Loucy (cell line): ENCODE measurements around the gene M1AP.
"Not testable (repeated sequence)": the region's sequence is repeated elsewhere in the genome, so short reads cannot be mapped to it uniquely, and the experiment has no call there.

ENCODE experiments used
- H2AFZ ChIP-seq: fragments of 200-600 bp; sonication (generic); 2 replicates; pipeline ENCODE4 v1.6.0; 2016; ENCODE audit warnings: antibody characterized with exemption, mild to moderate bottlenecking, low read length, moderate library complexity
- H3F3A ChIP-seq: fragments of 200-600 bp; 2 replicates; pipeline ENCODE4 v1.6.0; 2016; ENCODE audit warnings: antibody characterized with exemption, low read depth, mild to moderate bottlenecking
- H3K27me3 ChIP-seq: fragments of 200-600 bp; sonication (generic); 2 replicates; pipeline ENCODE4 v1.6.1; 2014; ENCODE audit warnings: low read length, mild to moderate bottlenecking; ENCODE audit not compliant: insufficient read depth, poor library complexity, severe bottlenecking
- H3K36me3 ChIP-seq: fragments of 200-600 bp; sonication (generic); 2 replicates; pipeline ENCODE4 v1.6.1; 2016; ENCODE audit warnings: low read length; ENCODE audit not compliant: insufficient read depth
- H3K4me1 ChIP-seq: fragments of 200-600 bp; sonication (generic); 2 replicates; pipeline ENCODE4 v1.5.1; 2014; ENCODE audit warnings: low read length, mild to moderate bottlenecking; ENCODE audit not compliant: insufficient read depth, poor library complexity, severe bottlenecking
- H3K4me2 ChIP-seq: fragments of 200-600 bp; sonication (generic); 2 replicates; pipeline ENCODE4 v1.6.0; 2014; ENCODE audit warnings: antibody characterized with exemption, low read length, low read depth, mild to moderate bottlenecking; ENCODE audit not compliant: poor library complexity, severe bottlenecking
- H3K4me3 ChIP-seq: fragments of 200-600 bp; sonication (generic); 2 replicates; pipeline ENCODE4 v1.5.1; 2014; ENCODE audit warnings: low read length, mild to moderate bottlenecking, mixed read lengths; ENCODE audit not compliant: poor library complexity, severe bottlenecking
- H3K79me2 ChIP-seq: fragments of 200-600 bp; sonication (generic); 2 replicates; pipeline ENCODE4 v1.6.1; 2014; ENCODE audit warnings: low read length; ENCODE audit not compliant: insufficient read depth
- H3K9ac ChIP-seq: fragments of 200-600 bp; sonication (generic); 2 replicates; pipeline ENCODE4 v1.6.0; 2014; ENCODE audit warnings: mild to moderate bottlenecking, low read depth, low read length, moderate library complexity; ENCODE audit not compliant: poor library complexity, severe bottlenecking
- H3K9me2 ChIP-seq: fragments of 200-600 bp; sonication (generic); replicated peaks from 2 replicates; pipeline ENCODE4 v1.6.1; 2016; ENCODE audit warnings: low read depth, low read length, mixed read lengths
- H3K9me3 ChIP-seq: fragments of 200-600 bp; sonication (generic); 2 replicates; pipeline ENCODE4 v1.6.1; 2014; ENCODE audit warnings: mild to moderate bottlenecking, antibody characterized with exemption, low read length, low read depth; ENCODE audit not compliant: insufficient read depth
- H4K20me1 ChIP-seq: fragments of 200-600 bp; sonication (generic); 2 replicates; pipeline ENCODE4 v1.6.0; 2014; ENCODE audit warnings: antibody characterized with exemption, low read length, mild to moderate bottlenecking; ENCODE audit not compliant: insufficient read depth, poor library complexity, severe bottlenecking
- EZH2phosphoT487 ChIP-seq: fragments of 200-600 bp; IDR thresholded peaks from 2 replicates; pipeline ENCODE4 v1.6.1; 2018; ENCODE audit warnings: antibody characterized with exemption, mild to moderate bottlenecking, moderate library complexity, borderline replicate concordance
- TF ChIP-seq, protein P1 (sequence below): fragments of 200-600 bp; sonication (generic); conservative IDR thresholded peaks from 2 replicates; pipeline ENCODE4 v1.5.1; 2014; ENCODE audit warnings: mild to moderate bottlenecking, antibody characterized with exemption, low read length

The M1AP gene

DNA sequence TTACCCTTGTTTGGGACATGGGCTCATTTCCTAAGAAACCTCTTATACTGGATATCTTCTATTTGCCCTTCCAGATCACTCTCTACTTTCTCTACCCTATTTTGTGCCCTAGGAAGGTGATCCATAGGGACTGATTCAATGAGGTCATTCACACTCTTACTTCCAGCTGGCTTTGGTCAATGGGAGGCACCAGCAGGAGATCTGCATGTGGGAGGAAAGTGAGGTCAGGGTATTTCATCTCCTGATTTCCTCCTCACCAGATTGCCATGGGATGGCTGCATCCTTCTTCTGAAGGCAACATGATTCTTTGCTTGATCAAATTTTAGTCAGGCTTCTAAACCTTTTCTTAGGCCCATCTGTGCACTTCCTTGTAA is 15.2 kb downstream of the M1AP start:
- no peak overlapping the region for H3K4me3 ChIP-seq
- no peaks in the 10 kb centered on the region for H3K27me3 ChIP-seq
- H3K9me2 ChIP-seq = no peaks in the 10 kb centered on the region
- no peaks in the 10 kb centered on the region for H4K20me1 ChIP-seq
- no peaks in the 10 kb centered on the region for H3K79me2 ChIP-seq
- H2AFZ ChIP-seq = no peak overlapping the region
- no peaks in the 10 kb centered on the region for H3K36me3 ChIP-seq
- no peaks in the 10 kb centered on the region for H3K9me3 ChIP-seq
- TF ChIP-seq, protein P1, sequence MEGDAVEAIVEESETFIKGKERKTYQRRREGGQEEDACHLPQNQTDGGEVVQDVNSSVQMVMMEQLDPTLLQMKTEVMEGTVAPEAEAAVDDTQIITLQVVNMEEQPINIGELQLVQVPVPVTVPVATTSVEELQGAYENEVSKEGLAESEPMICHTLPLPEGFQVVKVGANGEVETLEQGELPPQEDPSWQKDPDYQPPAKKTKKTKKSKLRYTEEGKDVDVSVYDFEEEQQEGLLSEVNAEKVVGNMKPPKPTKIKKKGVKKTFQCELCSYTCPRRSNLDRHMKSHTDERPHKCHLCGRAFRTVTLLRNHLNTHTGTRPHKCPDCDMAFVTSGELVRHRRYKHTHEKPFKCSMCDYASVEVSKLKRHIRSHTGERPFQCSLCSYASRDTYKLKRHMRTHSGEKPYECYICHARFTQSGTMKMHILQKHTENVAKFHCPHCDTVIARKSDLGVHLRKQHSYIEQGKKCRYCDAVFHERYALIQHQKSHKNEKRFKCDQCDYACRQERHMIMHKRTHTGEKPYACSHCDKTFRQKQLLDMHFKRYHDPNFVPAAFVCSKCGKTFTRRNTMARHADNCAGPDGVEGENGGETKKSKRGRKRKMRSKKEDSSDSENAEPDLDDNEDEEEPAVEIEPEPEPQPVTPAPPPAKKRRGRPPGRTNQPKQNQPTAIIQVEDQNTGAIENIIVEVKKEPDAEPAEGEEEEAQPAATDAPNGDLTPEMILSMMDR = no peak
- TF ChIP-seq EZH2phosphoT487 = no peak
- H3F3A ChIP-seq = no peaks in the 10 kb centered on the region
- H3K4me2 ChIP-seq = no peak overlapping the region
- no peak overlapping the region for H3K9ac ChIP-seq
- H3K4me1 ChIP-seq = no peaks in the 10 kb centered on the region

- Histone ChIP-seq H3K36me3 (no peaks in the 10 kb centered on the region), H3K27me3 (no peaks in the 10 kb centered on the region), H3K4me1 (no peaks in the 10 kb centered on the region), H2AFZ (no peak overlapping the region), H3F3A (no peaks in the 10 kb centered on the region), H3K4me2 (no peak overlapping the region), H3K4me3 (no peak overlapping the region), H3K9me2 (no peaks in the 10 kb centered on the region), H3K9me3 (no peaks in the 10 kb centered on the region), H4K20me1 (no peaks in the 10 kb centered on the region), H3K79me2 (no peaks in the 10 kb centered on the region), H3K9ac (no peak overlapping the region)
- TF ChIP-seq, protein P1 = no peak
- TF ChIP-seq EZH2phosphoT487 = no peak
Measured at GRCh38 chr2:74632209-74632938, 15.8 kb downstream of the M1AP start.

GRCh38 chr2:74630454-74630853 is 17.7 kb downstream of the M1AP start:
- not testable (repeated sequence) for H3K9me2 ChIP-seq, H2AFZ ChIP-seq, H3K9ac ChIP-seq, H3K4me1 ChIP-seq, H3K36me3 ChIP-seq, H3K4me2 ChIP-seq, H4K20me1 ChIP-seq, H3K9me3 ChIP-seq, H3K79me2 ChIP-seq, H3F3A ChIP-seq, H3K27me3 ChIP-seq, H3K4me3 ChIP-seq

DNA sequence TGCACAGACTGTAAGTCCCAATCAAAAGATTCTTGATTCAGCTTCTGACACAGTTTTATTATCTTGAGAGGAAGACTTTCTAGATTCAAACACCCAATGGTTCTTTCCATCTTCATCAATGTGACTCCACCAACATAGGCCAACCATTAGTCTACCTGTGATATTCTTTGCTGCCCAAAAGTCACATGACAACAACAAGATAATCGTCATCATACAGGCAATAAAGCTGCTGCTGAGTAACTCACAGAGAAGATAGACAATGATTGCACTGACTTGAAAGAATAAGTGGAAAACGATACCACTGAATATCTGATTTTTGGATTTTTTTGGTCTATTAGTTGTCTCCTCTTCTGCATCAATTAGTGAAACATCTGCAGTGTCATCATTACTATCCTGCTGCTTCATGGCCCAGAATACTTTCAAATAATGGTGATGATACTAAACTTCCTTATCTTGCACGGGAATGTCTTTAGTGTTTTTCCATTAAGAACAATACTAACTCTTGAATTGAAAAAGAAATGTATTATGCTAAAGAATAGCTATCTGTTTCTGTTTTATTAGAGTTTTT is 19.5 kb downstream of the M1AP start:
- Histone ChIP-seq H3F3A (no peaks in the 10 kb centered on the region), H3K36me3 (no peaks in the 10 kb centered on the region), H2AFZ (no peak overlapping the region), H3K9ac (no peak overlapping the region), H3K4me2 (no peak overlapping the region), H3K4me1 (no peaks in the 10 kb centered on the region), H4K20me1 (no peaks in the 10 kb centered on the region), H3K9me3 (no peaks in the 10 kb centered on the region), H3K9me2 (no peaks in the 10 kb centered on the region), H3K27me3 (no peaks in the 10 kb centered on the region), H3K79me2 (no peaks in the 10 kb centered on the region), H3K4me3 (no peak overlapping the region)
- TF ChIP-seq, protein P1 = no peak
- no peak for TF ChIP-seq EZH2phosphoT487
